Left ventricle myocardium superior (tissue), 1 donor: ENCODE measurements around the gene RENBP. TPM values are rescaled to one million over a fixed set of nuclear protein-coding genes. Genes with fewer than 3 reads are reported as not detected.

ENCODE experiments used
- ATAC-seq: fragments of 200-7000 bp; cut with Tn5 transposase; one replicate; pipeline ENCODE4 v1.9.1; 2020; ENCODE audit warnings: mild to moderate bottlenecking, moderate library complexity
- DNase-seq: peaks from one replicate; pipeline ENCODE4 v3.0.0-alpha.2; 2020
- intact Hi-C: fragments of 100-400 bp; cut with micrococcal nuclease; formaldehyde crosslinking; loops from one replicate; pipeline ENCODE4 v1.11.0; 2022
- total RNA-seq: library from RNA; stranded (reverse); fragmentation: NEBNext Ultra II Directional; extraction: Animal tissue kit (Norgen Biotek cat#: 25700); gene quantifications from one replicate; pipeline ENCODE4 v1.2.1, GENCODE V29; 2021
- donor health status: DM: no; HTN: yes; CAD: no; lungs with severe emphysema.

Gene RENBP
- total RNA-seq, 1 donor from 2014 or later = 8.9 TPM

GRCh38 chrX:153971450-153972367 is 27.3 kb upstream of the RENBP start, which contains the start of gene HCFC1:
TSS of gene HCFC1 (minus strand) at chrX:153971818. CDS start at chrX:153970840, 978 bp downstream.
- intact Hi-C loops = no loop called here
- ATAC-seq (peak; percentile 77), DNase-seq (peak; percentile 94)

GRCh38 chrX:153971124-153971449 is 26.6 kb upstream of the RENBP start:
- ATAC-seq = peak; percentile 76
- peak; percentile 92 for DNase-seq
- intact Hi-C loops = no loop called here

- intact Hi-C loops = no loop called here
- ATAC-seq (peak; percentile 29), DNase-seq (peak; percentile 50)
Observed at GRCh38 chrX:153970357-153971123, 26.1 kb upstream of the RENBP start.

- intact Hi-C loops = no loop called here
- ATAC-seq (no peak), DNase-seq (peak; percentile 53)
Observed at GRCh38 chrX:153969904-153970356, 25.5 kb upstream of the RENBP start.

GRCh38 chrX:153969125-153969903 is 24.9 kb upstream of the RENBP start:
- DNase-seq (no peak), ATAC-seq (no peak)
- intact Hi-C loops = no loop called here

GRCh38 chrX:153968754-153969124 is 24.3 kb upstream of the RENBP start:
- DNase-seq = no peak
- no peak for ATAC-seq
- intact Hi-C loops = no loop called here

- no peak for DNase-seq
- intact Hi-C loops = no loop called here
- ATAC-seq = no peak
Observed at GRCh38 chrX:153968255-153968654, 23.8 kb upstream of the RENBP start.

- ATAC-seq (no peak), DNase-seq (no peak)
- intact Hi-C loops = no loop called here
Observed at GRCh38 chrX:153967536-153968224, 23.2 kb upstream of the RENBP start.

GRCh38 chrX:153966841-153967535 is 22.5 kb upstream of the RENBP start:
- DNase-seq (no peak), ATAC-seq (no peak)
- intact Hi-C loops = no loop called here

GRCh38 chrX:153966283-153966688 is 21.8 kb upstream of the RENBP start:
- ATAC-seq (peak; percentile 5), DNase-seq (peak; percentile 51)
- intact Hi-C loops = no loop called here

GRCh38 chrX:153965406-153965805 is 21.0 kb upstream of the RENBP start:
- intact Hi-C loops = no loop called here
- no peak for ATAC-seq
- DNase-seq = no peak

- ATAC-seq (no peak), DNase-seq (no peak)
- intact Hi-C loops = no loop called here
Observed at GRCh38 chrX:153964105-153964504, 19.7 kb upstream of the RENBP start.

- intact Hi-C loops = no loop called here
- DNase-seq (no peak), ATAC-seq (no peak)
Observed at GRCh38 chrX:153963546-153963945, 19.1 kb upstream of the RENBP start.

- ATAC-seq (no peak), DNase-seq (no peak)
- intact Hi-C loops = no loop called here
Observed at GRCh38 chrX:153961292-153961691, 16.8 kb upstream of the RENBP start.

GRCh38 chrX:153960786-153961185 is 16.3 kb upstream of the RENBP start:
- no peak for DNase-seq
- intact Hi-C loops = no loop called here
- ATAC-seq = no peak

- DNase-seq (no peak), ATAC-seq (no peak)
- intact Hi-C loops = no loop called here
Observed at GRCh38 chrX:153960077-153960476, 15.6 kb upstream of the RENBP start.

- intact Hi-C loops = loop anchor here (10.0 kb wide), 1 partner anchor 195 kb away; the partner anchor contains the start of gene PLXNB3
- no peak for ATAC-seq
- DNase-seq = no peak
Observed at GRCh38 chrX:153959649-153960048, 15.2 kb upstream of the RENBP start.

- intact Hi-C loops = loop anchor here (10.0 kb wide), 1 partner anchor 194 kb away; the partner anchor contains the start of gene PLXNB3
- ATAC-seq = no peak
- DNase-seq = no peak
Observed at GRCh38 chrX:153958605-153959004, 14.2 kb upstream of the RENBP start.
